HCT116 (cell line): Measurements from ENCODE around the gene CDC37L1. TPM values are rescaled to one million over a fixed set of nuclear protein-coding genes. Genes with fewer than 3 reads are reported as not detected.

Experiments used
- ATAC-seq: fragments of 200-7000 bp; cut with Tn5 transposase; 2 replicates; pipeline ENCODE4 v1.9.1; 2020; ENCODE audit warnings: mild to moderate bottlenecking, moderate library complexity
- BruUV-seq: library from RNA; stranded (reverse); fragments of 400-500 nt; replicated peaks from 2 replicates; lab custom pipeline; 2021; lab: Mats Ljungman, UMichigan
- CTCF ChIA-PET: fragments of 300-600 bp; sonication (Branson Sonifier 250); formaldehyde crosslinking; loops from one replicate; lab custom pipeline; 2021; ENCODE audit warnings: antibody characterized with exemption; lab: Charles Lee
- POLR2A ChIA-PET: fragments of 300-600, 350-600 bp; sonication (Branson Sonifier 250); formaldehyde crosslinking; loops from one replicate; lab custom pipeline; 2021; ENCODE audit warnings: antibody characterized with exemption; lab: Charles Lee
- RAD21 ChIA-PET, 2 experiments: fragments of 300-600 bp; sonication (Branson Sonifier 250); formaldehyde crosslinking; loops; one replicate each; lab custom pipeline; 2023; ENCODE audit warnings: low total read pairs in 2 of 2; ENCODE audit not compliant: uncharacterized antibody in 2 of 2, unreplicated experiment in 2 of 2, low non-redundant PET in 1 of 2; lab: Charles Lee
- DNase-seq: peaks from one replicate; pipeline ENCODE4 v3.0.0-alpha.2; 2010; ENCODE audit warnings: low read depth, low spot score
- H2AFZ ChIP-seq: fragments of 200-600 bp; shearing (Covaris generic), sonication (generic); 2 replicates; pipeline ENCODE4 v1.6.1; 2017; ENCODE audit warnings: low read depth, mixed run types, mixed read lengths, antibody characterized with exemption, low read length; ENCODE audit not compliant: poor library complexity, severe bottlenecking
- H3K27ac ChIP-seq: 2 replicates; pipeline ENCODE4 v1.5.1; 2012; ENCODE audit warnings: low read depth, low read length
- H3K27me3 ChIP-seq: fragments of 200-600 bp; sonication (generic); 2 replicates; pipeline ENCODE4 v1.6.1; 2016; ENCODE audit warnings: mixed run types, low read length, mixed read lengths; ENCODE audit not compliant: insufficient read depth
- H3K36me3 ChIP-seq, 2 experiments: fragments of 200-500 bp in 1 of 2; fragments of 200-600 bp in 1 of 2; sonication (Bioruptor generic) in 1 of 2; sonication (generic) in 1 of 2; 2 replicates each; pipeline versions ENCODE4 v1.5.1 to v1.6.1; 2014 to 2016; ENCODE audit warnings: low read length in 2 of 2, inconsistent platforms in 1 of 2, mixed read lengths in 1 of 2, mixed run types in 1 of 2; ENCODE audit not compliant: insufficient read depth in 2 of 2, control insufficient read depth in 1 of 2
- H3K4me1 ChIP-seq, 2 experiments: fragments of 200-600 bp in 1 of 2; sonication (generic) in 1 of 2; 2 replicates each; pipeline versions ENCODE4 v1.5.1 to v1.6.1; 2012 to 2017; ENCODE audit warnings: low read length in 2 of 2, inconsistent platforms in 1 of 2, mild to moderate bottlenecking in 1 of 2, mixed read lengths in 1 of 2, mixed run types in 1 of 2, moderate library complexity in 1 of 2; ENCODE audit not compliant: insufficient read depth in 2 of 2, control insufficient read depth in 1 of 2
- H3K4me2 ChIP-seq: fragments of 200-600 bp; sonication (generic); 2 replicates; pipeline ENCODE4 v1.6.1; 2017; ENCODE audit warnings: mixed run types, low read length, mixed read lengths
- H3K4me3 ChIP-seq, 2 experiments: fragments of 200-600 bp in 1 of 2; sonication (generic) in 1 of 2; replicated peaks in 1 of 2; 2 replicates each; pipeline ENCODE4 v1.5.1; 2011 to 2016; ENCODE audit warnings: low read length in 2 of 2, control low read depth in 1 of 2, low read depth in 1 of 2, mild to moderate bottlenecking in 1 of 2, mixed read lengths in 1 of 2, mixed run types in 1 of 2
- H3K79me2 ChIP-seq: fragments of 200-600 bp; sonication (generic); 2 replicates; pipeline ENCODE4 v1.6.1; 2017; ENCODE audit warnings: mild to moderate bottlenecking, mixed run types, low read length, moderate library complexity, mixed read lengths; ENCODE audit not compliant: insufficient read depth
- H3K9ac ChIP-seq: fragments of 200-600 bp; sonication (generic); 2 replicates; pipeline ENCODE4 v1.6.1; 2016; ENCODE audit warnings: low read length, mixed read lengths
- H3K9me2 ChIP-seq: fragments of 200-600 bp; sonication (generic), shearing (Covaris generic); 2 replicates; pipeline ENCODE4 v1.6.1; 2017; ENCODE audit warnings: mixed run types, mild to moderate bottlenecking, moderate library complexity; ENCODE audit not compliant: insufficient read depth
- H3K9me3 ChIP-seq, 2 experiments: fragments of 200-500 bp in 1 of 2; fragments of 200-600 bp in 1 of 2; sonication (Bioruptor generic) in 1 of 2; sonication (generic) in 1 of 2; 2 replicates each; pipeline ENCODE4 v1.6.1; 2014 to 2017; ENCODE audit warnings: low read length in 2 of 2, mixed read lengths in 2 of 2, inconsistent platforms in 1 of 2, low read depth in 1 of 2, mild to moderate bottlenecking in 1 of 2, mixed run types in 1 of 2, moderate library complexity in 1 of 2; ENCODE audit not compliant: control insufficient read depth in 1 of 2, insufficient read depth in 1 of 2
- H4K20me1 ChIP-seq: fragments of 200-600 bp; sonication (generic), shearing (Covaris generic); 2 replicates; pipeline ENCODE4 v1.6.1; 2017; ENCODE audit warnings: mixed run types, mild to moderate bottlenecking, moderate library complexity; ENCODE audit not compliant: insufficient read depth
- CBX3 ChIP-seq: IDR thresholded peaks from 2 replicates; pipeline ENCODE4 v1.6.1; 2012; ENCODE audit warnings: low read depth
- CTCF ChIP-seq, 3 experiments: fragments of 200-600 bp in 1 of 3; sonication (generic) in 1 of 3; IDR thresholded peaks in 2 of 3; conservative IDR thresholded peaks in 1 of 3; 2 replicates each; pipeline ENCODE4 v1.5.1; 2012 to 2017; ENCODE audit warnings: low read depth in 2 of 3, low read length in 2 of 3, antibody characterized with exemption in 1 of 3, borderline replicate concordance in 1 of 3, control low read depth in 1 of 3, mild to moderate bottlenecking in 1 of 3, mixed read lengths in 1 of 3, mixed run types in 1 of 3, moderate library complexity in 1 of 3; ENCODE audit not compliant: insufficient read depth in 1 of 3
- ELF1 ChIP-seq: IDR thresholded peaks from 2 replicates; pipeline ENCODE4 v1.6.1; 2012; ENCODE audit warnings: low read depth, borderline replicate concordance
- EZH2 ChIP-seq: fragments of 200-600 bp; sonication (generic); IDR thresholded peaks from 2 replicates; pipeline ENCODE4 v1.6.1; 2017; ENCODE audit warnings: antibody characterized with exemption, mixed run types
- EZH2phosphoT487 ChIP-seq: fragments of 200-600 bp; IDR thresholded peaks from 2 replicates; pipeline ENCODE4 v1.6.1; 2018; ENCODE audit warnings: antibody characterized with exemption, borderline replicate concordance
- JUND ChIP-seq: IDR thresholded peaks from 2 replicates; pipeline ENCODE4 v1.6.1; 2012
- MAX ChIP-seq: IDR thresholded peaks from 2 replicates; pipeline ENCODE4 v1.6.1; 2012
- POLR2A ChIP-seq: IDR thresholded peaks from 2 replicates; pipeline ENCODE4 v1.7.0; 2011; ENCODE audit warnings: borderline replicate concordance; ENCODE audit not compliant: insufficient read depth, insufficient read length; ENCODE audit errors: extremely low read depth
- POLR2AphosphoS5 ChIP-seq: IDR thresholded peaks from 2 replicates; pipeline ENCODE4 v1.6.1; 2011; ENCODE audit warnings: mild to moderate bottlenecking, low read depth, low read length, moderate library complexity
- RAD21 ChIP-seq: IDR thresholded peaks from 2 replicates; pipeline ENCODE4 v1.6.1; 2012; ENCODE audit warnings: low read depth, mild to moderate bottlenecking
- SIN3A ChIP-seq: IDR thresholded peaks from 2 replicates; pipeline ENCODE4 v1.6.1; 2012; ENCODE audit warnings: low read depth
- SRF ChIP-seq: IDR thresholded peaks from 2 replicates; pipeline ENCODE4 v1.6.1; 2012; ENCODE audit warnings: low read depth
- TCF7L2 ChIP-seq: IDR thresholded peaks from 2 replicates; pipeline ENCODE4 v1.7.0; 2011; ENCODE audit warnings: borderline replicate concordance, inconsistent platforms; ENCODE audit not compliant: insufficient read depth, insufficient read length; ENCODE audit errors: extremely low read depth
- ZBTB33 ChIP-seq: IDR thresholded peaks from 2 replicates; pipeline ENCODE4 v1.6.1; 2011; ENCODE audit warnings: mild to moderate bottlenecking, low read length, moderate library complexity; ENCODE audit not compliant: insufficient replicate concordance; ENCODE audit errors: extremely low read depth
- ZFX ChIP-seq: fragments of 450-650 bp; IDR thresholded peaks from 2 replicates; pipeline ENCODE4 v1.6.1; 2017
- ZNF274 ChIP-seq: fragments of 200-500 bp; sonication (Bioruptor generic); IDR thresholded peaks from 2 replicates; pipeline ENCODE4 v1.6.1; 2014; ENCODE audit warnings: mild to moderate bottlenecking, low read depth, low read length, inconsistent platforms
- intact Hi-C: fragments of 100-400 bp; cut with micrococcal nuclease; formaldehyde crosslinking; loops from 2 replicates; pipeline ENCODE4 v1.10.0; 2022
- total RNA-seq: library from RNA; stranded (reverse); gene quantifications from one replicate; pipeline ENCODE4 v1.2.1, GENCODE V29; 2021; ENCODE audit not compliant: unreplicated experiment

CDC37L1 gene
- total RNA-seq, 1 experiment from 2014 or later = 18.1 TPM

DNA sequence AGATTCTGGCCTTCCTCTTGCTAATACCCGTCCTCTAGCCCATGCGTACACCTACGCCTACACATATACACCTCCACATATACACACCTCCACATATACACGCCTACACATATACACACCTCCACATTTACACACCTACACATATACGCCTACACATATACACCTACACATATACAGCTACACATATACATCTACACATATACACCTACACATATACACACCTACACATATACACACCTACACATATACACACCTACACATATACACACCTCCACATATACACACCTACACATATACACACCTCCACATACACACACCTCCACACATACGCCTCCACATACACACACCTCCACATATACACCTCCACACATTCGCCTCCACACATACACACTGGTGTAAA lies 34.5 kb downstream of the CDC37L1 start (continued):
- TF ChIP-seq ZBTB33 (no peak), CBX3 (no peak), POLR2A (no peak)

- H3K4me3 ChIP-seq = no peak overlapping the region
- intact Hi-C loops = no loop called here
- BruUV-seq = no TSS peak
- TF ChIP-seq POLR2AphosphoS5 = no peak
- TF ChIP-seq JUND = no peak
- no peak for TF ChIP-seq RAD21
- TF ChIP-seq ELF1 = no peak
- no peak for TF ChIP-seq MAX
- TF ChIP-seq EZH2phosphoT487 = no peak
- TF ChIP-seq CTCF (IDR thresholded peaks at IDR 0.05 in 2 of 3, conservative IDR thresholded peaks at IDR 0.05 in 1 of 3; ENCODE audit: borderline replicate concordance in 1 of 3, insufficient read depth in 1 of 3, low read depth in 2 of 3, low read length in 2 of 3) = no peak
- no peak for TF ChIP-seq EZH2
- no peak for TF ChIP-seq ZFX
- TF ChIP-seq TCF7L2 = no peak
- no peak for TF ChIP-seq ZBTB33
- no peak for TF ChIP-seq ZNF274
- no peak for TF ChIP-seq POLR2A
- no peak for TF ChIP-seq CBX3
- no peak for TF ChIP-seq SIN3A
- no peak for TF ChIP-seq SRF
- TF ChIP-seq, all 23 proteins: peak for 0
- ChIA-PET CTCF (no interaction called here), RAD21 (no interaction called here), POLR2A (no interaction called here)
- H3K9me3 ChIP-seq = no peaks in the 10 kb centered on the region
- no peak overlapping the region for H3K4me2 ChIP-seq
- H4K20me1 ChIP-seq = no peaks in the 10 kb centered on the region
- H3K27ac ChIP-seq = no peak overlapping the region
- no peaks in the 10 kb centered on the region for H3K27me3 ChIP-seq
- no peak overlapping the region for H2AFZ ChIP-seq
- H3K36me3 ChIP-seq = peaks cover 22 to 28% of the 10 kb centered on the region in 2 experiments; a peak in 3 of 4 replicates
- no peaks in the 10 kb centered on the region for H3K4me1 ChIP-seq
- H3K79me2 ChIP-seq = peaks cover 3% of the 10 kb centered on the region; the same call in 1 of the 2 replicates
- H3K9me2 ChIP-seq = no peaks in the 10 kb centered on the region
- no peak overlapping the region for H3K9ac ChIP-seq
- ATAC-seq = no peak
- no peak for DNase-seq
Measured at GRCh38 chr9:4714266-4715016, 35.1 kb downstream of the CDC37L1 start.
